Central memory CD4-positive, alpha-beta T cell (primary cell): ENCODE measurements around the gene BPIFB2.
"Not testable (repeated sequence)": the region's sequence is repeated elsewhere in the genome, so short reads cannot be mapped to it uniquely, and the experiment has no call there.

Source experiments
- DNase-seq: peaks from one replicate; pipeline ENCODE4 v3.0.0; 2022

The BPIFB2 gene

GRCh38 chr20:33045129-33045721 is 37.7 kb downstream of the BPIFB2 start:
- not testable (repeated sequence) for DNase-seq

- no peak for DNase-seq
Measured at GRCh38 chr20:33046412-33046811, 38.9 kb downstream of the BPIFB2 start.

GRCh38 chr20:33051333-33051732 is 43.8 kb downstream of the BPIFB2 start:
- DNase-seq: no peak

DNA sequence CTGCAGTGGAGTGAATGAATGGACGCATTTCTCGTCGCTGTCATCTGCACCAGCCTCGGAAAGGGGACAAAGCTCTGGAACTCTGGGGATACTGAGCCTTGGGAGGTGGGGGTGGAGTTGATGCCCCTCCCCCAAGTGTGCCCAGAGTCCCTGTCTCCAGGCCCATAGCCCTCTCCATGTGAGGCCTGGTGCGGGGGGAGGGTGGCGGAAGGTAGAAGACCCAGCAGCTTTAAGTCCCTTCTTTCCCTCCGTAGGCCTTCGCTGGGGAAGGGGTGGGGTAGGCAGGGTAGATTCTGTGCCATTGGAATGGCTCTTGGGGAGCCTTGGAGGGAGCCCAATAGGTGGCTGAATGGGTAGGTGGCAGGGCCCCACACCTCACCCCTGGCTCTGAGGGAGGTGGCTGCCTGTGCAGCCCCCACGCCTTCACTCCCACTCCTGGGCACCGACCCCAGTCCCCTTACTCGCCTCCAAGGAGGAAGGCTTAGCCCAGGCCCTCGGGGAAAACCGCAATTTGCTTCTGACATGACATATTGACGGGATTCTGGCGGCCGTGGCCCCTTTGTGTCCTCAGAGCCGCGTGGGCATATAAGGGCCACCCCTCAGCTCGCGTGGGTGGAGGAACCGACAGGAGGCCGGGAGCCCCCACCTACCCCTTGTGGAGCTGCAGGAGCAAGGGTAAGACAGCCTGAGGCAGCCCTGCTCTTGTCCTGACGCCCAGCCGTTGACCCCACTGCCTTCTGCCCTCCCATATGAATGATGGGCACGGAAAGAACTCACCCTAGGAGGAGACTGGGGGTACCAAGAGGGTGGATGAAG is 46.0 kb downstream of the BPIFB2 start, which contains the start of gene BPIFB3:
TSS of gene BPIFB3 (plus strand) at position 613 of the 816 bp plus-strand sequence. CDS start 1,533 bp downstream, outside the sequence.
- DNase-seq: no peak

DNA sequence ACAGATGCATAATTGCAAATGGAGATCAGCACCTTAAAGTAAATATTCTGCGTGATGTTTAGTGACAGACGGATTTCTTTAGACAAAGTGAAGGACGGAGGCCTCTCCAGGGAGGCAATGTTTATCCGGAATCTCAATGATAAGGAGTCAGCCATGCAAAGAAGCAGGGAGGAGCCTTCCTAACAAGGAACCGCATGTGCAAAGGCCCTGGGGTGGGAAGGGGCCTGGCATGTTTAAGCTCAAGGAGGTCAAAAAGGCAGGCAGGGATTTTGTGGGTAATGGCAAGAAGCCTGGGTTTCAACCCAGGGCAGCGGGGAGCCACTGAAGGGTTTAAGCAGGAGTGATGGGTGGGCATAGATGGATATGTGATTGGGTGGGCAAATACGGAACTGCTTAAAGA is 46.9 kb downstream of the BPIFB2 start:
- no peak for DNase-seq

DNA sequence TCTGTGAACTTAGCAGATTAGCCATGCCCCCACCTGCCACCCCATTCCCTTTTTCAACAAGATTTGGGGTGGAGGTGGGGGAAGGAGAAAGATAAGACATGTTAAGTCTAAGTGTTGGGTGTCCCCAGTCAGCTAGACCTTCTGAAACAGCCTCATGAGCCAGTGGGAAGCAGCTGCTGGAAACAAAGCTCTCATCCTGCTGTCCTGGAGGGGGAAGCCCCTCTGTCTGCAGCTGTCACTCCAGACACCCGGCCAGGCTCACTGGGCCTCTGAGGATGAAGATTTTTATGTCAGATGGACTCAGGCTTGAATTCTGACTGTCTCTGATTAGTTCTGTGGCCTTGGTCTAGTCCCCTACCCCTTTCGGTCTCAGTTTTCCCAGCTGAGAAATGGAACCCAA is 47.3 kb downstream of the BPIFB2 start:
- no peak for DNase-seq

DNA sequence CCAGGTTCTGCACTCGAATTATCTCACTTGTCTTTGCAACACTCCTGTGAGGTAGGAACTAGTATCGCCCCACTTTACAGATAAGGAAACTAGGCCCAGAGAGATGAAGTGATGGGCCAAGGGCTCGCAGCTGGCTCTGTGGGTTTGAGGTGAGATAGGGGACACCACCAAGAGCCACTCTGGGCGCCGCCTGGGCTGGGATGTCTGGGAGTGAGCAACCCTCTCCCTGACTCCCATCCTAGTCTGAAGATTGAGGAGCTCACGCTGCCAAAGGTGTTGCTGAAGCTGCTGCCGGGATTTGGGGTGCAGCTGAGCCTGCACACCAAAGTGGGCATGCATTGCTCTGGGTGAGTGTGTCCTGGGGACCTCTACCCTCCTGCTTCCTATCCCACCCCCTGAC is 51.6 kb downstream of the BPIFB2 start:
- DNase-seq: no peak

DNA sequence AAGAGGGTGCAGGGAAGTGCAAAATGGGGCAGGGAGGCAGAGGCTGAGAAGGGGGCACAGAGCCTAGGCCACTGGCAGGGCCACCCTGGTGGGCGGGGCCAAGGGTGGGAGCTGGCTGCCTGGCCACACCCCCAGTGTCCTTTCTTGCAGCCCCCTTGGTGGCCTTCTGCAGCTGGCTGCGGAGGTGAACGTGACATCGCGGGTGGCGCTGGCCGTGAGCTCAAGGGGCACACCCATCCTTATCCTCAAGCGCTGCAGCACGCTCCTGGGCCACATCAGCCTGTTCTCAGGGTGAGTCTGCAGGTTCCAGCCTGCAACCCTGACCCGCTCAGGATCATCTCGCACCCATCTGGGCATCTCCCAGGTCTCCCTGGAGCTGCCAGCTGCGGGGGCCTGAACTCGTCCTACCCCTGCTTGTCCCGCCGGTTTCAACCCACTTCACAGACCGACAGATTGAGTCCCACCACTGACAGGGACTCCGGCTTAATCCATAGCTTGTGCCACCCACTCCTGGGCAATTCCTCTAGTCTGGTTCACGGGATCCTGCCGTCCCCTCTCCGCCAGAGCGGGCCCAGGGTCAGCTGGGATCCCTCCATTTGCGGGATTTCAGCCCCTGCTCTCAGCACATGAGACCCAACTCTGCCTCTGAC is 52.4 kb downstream of the BPIFB2 start:
- DNase-seq: no peak

DNA sequence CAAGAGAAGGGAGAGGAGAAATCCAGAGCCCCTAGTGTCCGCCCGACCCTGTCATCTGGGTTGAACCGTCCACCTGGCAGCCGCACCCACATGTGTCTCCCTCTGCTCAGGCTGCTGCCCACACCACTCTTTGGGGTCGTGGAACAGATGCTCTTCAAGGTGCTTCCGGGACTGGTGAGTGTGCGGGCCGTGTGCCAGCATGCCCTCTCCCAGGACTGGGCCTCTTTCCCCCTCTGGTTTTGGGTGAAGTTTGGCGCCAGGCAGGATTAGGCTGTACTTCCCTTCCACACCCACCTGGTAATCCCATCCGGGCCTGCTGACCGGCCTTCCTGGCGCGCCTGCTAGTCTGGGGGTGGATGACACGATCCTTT is 54.1 kb downstream of the BPIFB2 start:
- no peak for DNase-seq

DNA sequence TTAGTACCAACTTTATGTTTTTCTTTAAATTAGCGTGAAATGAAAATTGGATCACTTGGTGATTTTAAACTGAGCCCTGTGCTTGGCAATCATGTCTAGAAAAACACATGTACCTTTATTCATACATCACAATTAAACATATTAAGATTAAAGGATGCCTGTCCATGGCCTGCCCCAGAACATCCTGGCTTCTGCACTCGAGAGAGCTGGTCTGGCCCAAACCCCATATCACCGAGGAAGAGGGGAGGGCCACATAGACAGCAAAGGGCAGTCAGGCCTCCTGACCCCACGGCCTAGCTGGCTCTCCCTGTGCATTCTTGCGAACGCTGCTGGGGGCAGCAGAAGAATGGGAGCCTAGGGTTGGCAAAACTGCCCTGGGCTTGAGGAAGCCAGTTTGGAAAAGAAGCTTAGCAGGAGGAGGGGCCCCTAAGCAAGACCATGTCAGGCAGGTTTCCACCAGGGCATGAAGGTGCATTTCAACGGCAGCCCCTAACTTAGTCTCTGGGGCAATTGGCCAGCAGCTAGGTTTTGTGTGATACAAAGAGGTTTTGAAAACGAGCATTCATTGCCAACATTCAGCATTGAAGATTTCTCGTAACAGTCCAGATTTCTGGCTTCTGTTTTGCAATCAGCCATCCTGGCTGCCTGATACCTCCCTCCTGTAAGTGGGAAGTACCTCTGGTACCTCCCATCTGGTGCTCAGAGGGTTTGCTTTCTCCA is 54.8 kb downstream of the BPIFB2 start:
- DNase-seq: no peak

GRCh38 chr20:33062825-33063149 is 55.3 kb downstream of the BPIFB2 start:
- no peak for DNase-seq

DNA sequence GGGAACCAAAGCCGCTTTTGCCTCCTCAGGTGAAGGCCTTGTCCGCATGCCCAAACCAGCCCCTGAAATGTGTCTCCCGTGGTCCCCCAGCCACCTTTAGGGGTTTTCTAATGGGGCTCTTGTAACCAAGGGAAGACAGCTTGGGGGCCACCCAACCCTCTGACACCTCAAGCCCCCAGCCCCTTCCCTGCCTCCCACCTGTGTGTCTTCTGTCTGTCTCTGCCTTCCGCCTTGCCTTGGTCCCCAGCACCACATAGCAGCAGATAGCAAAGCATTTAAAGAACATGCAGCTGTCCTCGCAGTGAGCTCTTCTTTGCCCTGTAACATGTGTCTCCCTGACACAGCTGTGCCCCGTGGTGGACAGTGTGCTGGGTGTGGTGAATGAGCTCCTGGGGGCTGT is 55.8 kb downstream of the BPIFB2 start:
- no peak for DNase-seq

DNA sequence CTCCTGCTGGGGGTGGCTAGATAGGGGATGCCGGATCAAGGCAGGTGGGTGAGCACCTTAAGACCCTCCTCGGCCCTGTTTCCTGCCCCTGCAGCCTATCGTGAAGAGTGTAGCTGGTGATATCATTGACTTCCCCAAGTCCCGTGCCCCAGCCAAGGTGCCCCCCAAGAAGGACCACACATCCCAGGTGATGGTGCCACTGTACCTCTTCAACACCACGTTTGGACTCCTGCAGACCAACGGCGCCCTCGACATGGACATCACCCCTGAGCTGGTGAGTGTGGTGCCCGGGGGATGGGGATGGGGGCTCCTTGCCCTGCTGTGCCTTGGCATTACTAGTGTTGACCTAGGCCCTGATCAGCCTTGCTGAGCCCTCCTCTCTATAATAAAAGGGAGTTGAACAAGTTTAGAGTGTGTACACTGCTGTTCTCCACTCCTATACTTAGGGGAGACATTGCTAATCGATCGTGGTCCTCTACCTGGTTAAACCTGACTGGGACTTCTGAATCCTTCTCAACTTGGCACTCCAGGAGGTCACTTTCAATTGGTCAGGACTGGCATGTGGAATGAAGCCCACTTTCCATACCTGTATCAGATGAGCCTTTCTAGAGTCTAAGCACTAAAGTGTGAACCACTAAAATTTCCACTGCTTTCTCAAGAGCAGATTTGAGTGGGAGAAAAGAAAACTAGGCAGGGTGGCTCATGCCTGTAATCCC is 57.2 kb downstream of the BPIFB2 start:
- no peak for DNase-seq

DNA sequence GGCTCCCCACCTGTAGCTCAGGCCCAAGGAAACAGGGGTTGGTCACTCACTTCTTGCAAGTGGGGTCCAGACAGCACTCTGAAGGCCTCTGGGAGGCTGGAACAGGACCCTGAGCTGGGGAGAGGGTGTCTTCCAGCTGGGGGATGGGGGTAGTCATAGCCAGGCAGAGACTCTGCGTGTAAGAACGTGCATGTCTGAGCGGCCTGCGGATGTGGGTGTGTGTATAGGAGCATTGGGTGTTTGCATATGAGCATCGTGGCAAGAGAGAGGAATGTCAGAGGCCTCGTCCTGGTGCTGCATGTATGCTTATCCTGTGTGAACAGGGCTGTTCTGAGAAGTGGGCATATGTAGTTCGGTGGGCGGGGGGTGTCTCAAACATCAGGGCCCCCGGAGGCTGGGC is 58.3 kb downstream of the BPIFB2 start:
- DNase-seq: no peak

- no peak for DNase-seq
Measured at GRCh38 chr20:33067806-33068205, 60.3 kb downstream of the BPIFB2 start.

- DNase-seq: no peak
Measured at GRCh38 chr20:33068251-33068939, 60.9 kb downstream of the BPIFB2 start.

- no peak for DNase-seq
Measured at GRCh38 chr20:33069673-33070072, 62.2 kb downstream of the BPIFB2 start.

- DNase-seq: no peak
Measured at GRCh38 chr20:33070111-33071053, 62.9 kb downstream of the BPIFB2 start.

GRCh38 chr20:33071198-33071597 is 63.7 kb downstream of the BPIFB2 start:
- no peak for DNase-seq

DNA sequence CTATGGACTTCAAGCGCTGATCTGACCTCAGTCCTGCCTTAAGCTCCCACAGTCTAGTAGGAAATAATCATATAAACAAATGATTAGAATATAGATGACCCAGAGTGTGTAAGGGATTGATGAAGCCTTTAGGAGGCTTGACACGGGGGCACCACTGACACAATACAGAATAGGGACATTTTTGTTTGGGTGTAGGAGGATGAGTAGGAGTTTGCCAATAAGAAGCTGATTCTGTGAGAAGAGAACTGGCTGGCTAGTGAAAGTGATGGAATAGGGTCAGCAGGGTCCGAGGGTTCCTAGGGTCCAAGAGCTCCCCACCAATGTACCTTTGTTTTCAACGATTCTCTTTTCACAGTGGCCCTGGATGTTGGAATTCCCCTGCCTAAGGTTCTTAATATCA is 64.9 kb downstream of the BPIFB2 start:
- DNase-seq: no peak

DNA sequence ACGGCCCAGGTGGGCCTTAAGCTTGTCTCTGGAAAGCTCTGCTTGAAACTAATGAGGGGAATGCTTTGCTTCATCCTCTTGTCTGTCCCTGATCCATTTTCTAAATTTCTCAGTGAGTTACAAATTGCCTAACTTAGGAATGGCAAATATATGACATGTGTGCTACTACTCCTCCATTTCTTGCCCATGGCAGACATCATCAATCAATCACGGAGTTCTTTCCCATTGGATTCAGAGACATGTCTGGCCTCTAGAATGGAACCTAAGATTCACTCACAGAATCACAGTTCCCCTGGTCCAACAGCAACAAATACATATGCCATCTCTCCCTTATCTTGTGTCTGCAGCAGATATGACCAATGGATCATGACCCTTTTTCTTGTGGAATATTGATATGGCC is 65.3 kb downstream of the BPIFB2 start:
- no peak for DNase-seq
